GM18507 (cell line): ENCODE data around the gene S100A6.

Source experiments
- DNase-seq: peaks from one replicate; pipeline ENCODE4 v3.0.0; 2011; ENCODE audit warnings: low read depth; ENCODE audit not compliant: insufficient read length; ENCODE audit errors: extremely low spot score
- FAIRE-seq: peaks from 2 replicates; lab custom pipeline; 2011; peaks lifted over from hg19 to GRCh38; lab: Jason Lieb, UNC

Gene S100A6

DNA sequence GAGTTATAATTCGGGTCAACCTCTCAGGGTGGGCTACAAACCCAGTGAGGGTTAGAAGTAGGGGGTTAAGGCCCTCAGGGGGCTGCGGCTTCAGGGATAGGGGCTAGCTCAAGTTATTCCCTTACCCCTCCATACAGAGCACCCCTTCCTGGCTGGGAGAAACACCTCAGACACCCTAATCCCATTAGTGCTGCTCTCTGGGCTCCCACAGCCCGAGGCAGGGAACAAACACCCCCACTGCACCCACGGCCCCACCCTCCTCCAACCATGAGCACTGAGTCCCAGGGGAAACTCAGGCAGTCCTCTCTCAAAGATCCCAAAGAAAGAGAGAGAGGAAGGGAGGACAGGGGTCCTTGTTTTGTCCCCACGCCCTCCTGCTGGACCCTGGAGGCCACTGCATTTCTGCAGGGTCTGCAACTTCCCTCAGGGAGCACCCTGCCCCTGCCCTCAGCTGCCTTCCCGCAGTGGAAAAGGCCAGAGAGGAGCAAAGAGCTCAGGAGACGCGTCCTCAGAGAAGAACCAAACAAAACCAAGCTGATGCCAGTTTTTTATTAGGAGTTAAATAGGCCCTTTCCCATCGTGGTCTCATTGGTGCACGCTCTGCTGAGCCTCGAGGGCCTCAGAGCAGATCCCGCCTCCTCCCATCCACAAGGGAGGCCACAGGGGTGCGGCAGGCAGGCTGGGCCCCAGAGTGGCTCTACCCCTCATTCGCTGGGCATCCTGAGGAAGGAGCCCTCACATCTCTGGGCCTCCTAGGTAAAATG is 11.2 kb upstream of the S100A6 start:
- DNase-seq (no peak), FAIRE-seq (no peak)

DNA sequence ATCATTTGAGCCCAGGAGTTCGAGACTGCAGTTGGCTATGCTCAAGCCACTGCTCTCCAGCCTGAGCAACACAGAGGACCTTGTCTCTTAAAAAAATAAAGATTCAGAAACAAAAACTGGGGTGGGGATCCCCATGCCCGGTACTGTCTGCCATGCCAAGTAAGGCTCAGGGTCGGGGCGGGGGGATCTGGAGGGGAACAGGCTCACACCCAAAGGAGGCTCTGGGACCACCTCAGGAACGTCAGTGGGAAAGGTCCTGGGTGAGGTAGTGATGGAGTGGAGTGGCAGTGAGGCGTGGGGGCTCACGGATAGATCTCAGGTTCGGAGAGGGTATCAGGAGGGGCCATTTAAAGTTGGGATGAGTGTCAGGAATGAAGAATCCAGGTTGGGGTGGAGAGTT is 10.6 kb upstream of the S100A6 start:
- FAIRE-seq, result no peak
- no peak for DNase-seq

DNA sequence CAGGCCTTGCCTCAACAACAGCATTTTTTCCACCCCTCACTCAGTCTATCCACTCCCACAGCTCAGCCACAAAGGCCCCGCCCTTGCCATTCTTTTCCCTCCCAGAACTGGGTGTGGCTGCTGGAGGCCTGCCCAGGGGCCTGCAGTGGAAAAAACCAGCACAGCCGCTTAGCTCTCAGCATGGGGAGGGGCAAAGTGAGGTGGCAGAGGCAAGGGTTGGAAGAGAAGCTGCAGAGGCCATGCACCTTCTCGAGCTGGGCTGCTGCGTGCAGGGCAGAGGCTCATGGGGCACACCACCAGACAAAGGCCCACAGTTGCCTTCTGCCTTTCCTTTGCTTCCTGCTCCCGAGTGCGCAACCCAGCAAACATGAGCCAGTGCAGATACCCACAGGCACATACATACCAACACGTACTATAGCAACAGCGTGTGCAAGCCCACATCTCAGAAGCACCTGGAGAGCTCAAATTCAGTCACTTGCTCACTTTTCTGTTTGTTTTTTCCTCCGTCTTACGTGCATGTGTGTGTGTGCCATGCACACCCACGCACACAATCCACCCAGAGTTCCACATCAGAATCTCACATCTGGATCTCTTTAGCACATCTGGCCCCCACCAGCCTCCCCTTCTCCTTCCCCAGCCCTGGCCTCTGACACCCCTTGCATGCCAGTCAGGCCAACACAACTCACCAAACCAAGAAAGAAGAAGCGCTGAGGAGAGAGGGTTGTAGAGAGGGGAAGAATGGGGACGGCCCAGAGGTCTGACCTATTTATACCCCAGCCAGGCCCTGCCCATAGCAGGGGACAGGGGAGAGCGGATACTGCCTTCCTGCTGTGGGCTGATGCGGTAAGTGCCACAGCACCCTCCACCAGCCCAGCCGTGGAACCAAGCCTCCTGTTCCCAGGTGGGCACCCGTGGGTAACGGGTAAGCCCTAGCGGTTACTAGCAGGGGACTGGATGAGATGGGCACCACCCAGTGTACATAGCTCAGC is 9.6 kb upstream of the S100A6 start, which contains the start of gene S100A4:
S100A4 (minus strand) TSS at position 740 of the 989 bp plus-strand sequence. CDS start 1,012 bp downstream, outside the sequence.
- FAIRE-seq, result peak; percentile 46
- no peak for DNase-seq

DNA sequence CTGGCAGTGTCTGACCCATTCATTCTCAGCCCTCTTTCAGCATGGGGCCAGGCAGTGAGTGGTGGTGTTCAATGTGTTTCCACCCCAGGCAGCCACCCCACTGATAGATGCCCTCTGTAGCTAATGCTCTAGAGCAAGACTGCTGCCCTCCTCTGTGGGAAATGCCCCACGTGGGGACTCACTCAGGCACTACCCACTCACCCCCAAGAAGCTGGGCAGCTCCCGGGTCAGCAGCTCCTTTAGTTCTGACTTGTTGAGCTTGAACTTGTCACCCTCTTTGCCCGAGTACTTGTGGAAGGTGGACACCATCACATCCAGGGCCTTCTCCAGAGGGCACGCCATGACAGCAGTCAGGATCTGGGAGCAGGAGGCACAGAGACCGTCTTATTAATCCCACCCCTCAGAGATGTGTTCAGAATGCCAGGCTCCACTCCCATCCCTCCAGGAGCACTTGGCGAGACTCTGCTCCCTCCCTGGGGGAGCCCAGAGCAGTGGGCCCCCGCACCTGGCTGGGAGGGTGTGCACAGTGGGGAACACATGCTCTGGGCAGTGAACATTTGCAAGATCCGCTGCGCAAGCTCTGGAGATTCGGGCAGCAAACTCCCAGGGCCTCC is 8.8 kb upstream of the S100A6 start:
- FAIRE-seq, result no peak
- DNase-seq, result no peak

DNA sequence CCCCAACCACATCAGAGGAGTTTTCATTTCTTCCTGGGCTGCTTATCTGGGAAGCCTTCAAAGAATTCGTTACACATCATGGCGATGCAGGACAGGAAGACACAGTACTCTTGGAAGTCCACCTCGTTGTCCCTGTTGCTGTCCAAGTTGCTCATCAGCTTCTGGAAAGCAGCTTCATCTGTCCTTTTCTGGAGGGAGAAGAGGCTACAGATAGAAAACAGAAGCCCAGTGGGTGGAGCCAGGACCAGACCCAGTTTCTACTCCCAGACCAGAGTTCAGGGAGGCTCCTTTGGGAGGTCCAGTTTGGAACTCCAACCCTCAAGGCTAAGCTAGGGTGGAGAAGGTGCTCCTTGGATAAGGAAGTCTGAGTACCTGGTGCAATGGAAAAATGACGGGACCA is 7.9 kb upstream of the S100A6 start:
- no peak for DNase-seq
- FAIRE-seq, result no peak

DNA sequence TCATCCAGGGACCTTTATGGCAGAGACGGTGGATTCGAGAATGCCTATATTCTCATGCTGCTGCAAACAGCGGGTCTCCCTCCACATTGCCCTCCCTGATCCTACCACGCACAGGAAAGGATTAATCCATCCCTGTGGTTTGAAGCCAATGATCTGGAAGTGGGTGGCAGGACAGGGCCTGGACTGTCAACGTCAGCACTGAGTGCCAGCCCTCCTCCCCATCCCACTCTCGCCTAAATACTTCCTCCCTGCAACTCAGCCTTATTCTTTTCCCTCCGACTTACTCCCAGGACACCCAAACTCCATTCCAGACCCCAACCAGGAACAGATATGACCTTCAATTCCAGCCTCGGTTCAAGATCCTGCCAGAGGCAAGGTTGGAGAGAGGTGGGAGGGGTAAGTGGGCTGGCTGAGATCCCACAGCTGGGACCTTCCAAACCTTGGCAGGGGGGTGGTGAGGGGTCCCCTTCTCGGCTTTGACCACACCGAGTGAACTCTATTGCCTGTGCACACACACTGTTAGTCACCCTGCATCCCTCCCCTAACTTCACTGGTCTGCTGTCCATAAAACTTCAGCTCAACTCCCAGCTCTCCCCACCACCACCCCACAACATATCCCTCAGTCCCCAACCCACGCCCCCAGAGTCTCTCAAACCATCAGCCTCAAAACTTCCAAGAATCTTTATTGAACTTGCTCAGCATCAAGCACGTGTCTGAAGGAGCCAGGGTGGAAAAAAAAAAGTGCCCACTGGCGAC is 7.3 kb upstream of the S100A6 start:
- DNase-seq (no peak), FAIRE-seq (no peak)

DNA sequence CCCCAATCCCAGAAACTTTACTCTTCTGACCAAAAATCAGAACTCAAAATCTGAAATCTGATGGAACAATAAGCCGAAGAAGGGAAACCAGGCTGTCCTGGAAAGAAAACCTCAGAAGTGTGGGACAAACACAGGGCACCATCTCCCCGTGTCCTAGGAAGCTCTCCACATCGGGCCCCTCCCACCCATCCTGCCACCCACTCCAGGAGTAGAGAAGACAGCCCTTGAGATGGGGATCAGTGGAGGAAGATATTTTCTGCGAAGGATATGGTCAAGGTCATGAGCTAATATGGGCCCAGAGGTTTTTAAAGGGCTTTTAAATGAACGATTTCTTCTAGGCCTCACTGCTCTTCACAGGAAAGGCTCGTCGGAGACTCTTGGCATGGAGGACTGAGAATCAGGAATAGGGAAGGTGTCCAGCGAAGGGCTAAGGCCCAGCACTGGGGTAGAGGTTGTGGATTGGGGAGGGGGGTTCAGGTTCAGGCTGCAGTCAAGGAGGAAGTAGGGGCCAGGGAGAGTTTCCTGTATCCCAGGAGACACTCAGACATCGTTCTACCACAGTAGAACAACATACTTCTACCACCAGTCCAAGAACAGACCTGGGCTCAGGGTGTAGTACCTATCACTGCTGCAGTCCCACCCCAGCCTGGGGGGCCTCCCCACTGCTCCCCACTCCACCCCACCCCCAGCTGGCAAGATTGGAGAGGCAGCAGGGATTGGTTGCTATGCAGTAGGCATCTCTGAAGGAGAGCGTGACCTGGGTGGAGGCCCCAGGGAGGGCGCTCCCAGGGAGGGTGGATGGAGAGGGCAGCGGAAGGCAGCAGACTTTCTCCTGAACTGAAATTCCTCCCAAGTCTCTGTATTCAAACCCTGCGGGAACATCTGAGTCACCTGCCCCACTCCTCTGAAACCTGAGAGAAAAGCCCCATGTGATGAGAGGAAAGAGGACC is 6.1 kb upstream of the S100A6 start:
- DNase-seq (no peak), FAIRE-seq (no peak)

DNA sequence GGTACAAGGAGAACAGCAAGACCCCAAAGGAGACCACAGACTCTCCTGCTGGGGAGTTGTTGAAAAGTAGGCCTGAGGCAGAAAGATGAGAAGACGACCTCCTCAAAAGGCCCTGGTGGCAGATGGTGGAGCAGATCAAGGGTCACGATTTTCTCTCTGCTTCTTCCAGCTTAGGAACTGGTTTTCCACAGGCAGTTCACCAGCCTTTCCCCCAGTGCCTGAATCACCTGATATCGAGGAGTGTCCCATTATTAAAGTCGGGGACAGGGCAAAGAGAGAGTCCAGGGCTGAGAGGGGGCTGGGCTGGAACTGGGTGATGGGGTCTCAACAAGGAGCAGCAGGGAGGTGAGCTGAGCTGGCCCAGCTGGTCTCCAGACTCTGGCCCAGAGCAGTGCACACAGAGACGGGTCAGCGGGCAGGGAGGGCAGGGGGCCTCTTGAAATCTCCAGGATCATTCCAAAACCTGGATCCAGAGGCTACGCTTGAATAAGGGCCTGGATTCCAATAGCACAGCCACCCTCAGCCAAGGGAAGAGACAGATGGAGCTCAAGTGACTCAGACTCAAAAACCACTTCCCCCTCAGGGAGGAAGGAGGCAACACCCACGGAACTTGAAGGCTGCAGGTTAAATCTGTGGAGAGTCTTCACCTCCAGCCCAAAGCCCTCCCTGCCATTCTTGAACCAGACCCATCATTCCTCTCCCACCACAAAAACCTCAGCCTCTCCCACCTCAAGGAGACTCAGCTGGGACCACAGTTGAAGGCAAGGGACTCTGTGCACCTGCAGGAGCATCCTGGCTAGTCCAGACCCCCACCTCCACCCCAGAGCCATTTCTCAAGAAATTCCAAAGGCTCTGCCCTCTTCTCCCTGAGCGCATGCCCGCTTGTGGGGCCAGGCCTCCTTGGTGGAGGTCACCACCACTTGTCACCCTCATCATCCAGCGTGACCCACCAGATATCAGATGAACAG is 4.9 kb upstream of the S100A6 start, which contains the start of gene S100A5:
S100A5 (minus strand) TSS at position 541 of the 968 bp plus-strand sequence. CDS start 743 bp downstream, outside the sequence.
- DNase-seq (no peak), FAIRE-seq (peak; percentile 46)

DNA sequence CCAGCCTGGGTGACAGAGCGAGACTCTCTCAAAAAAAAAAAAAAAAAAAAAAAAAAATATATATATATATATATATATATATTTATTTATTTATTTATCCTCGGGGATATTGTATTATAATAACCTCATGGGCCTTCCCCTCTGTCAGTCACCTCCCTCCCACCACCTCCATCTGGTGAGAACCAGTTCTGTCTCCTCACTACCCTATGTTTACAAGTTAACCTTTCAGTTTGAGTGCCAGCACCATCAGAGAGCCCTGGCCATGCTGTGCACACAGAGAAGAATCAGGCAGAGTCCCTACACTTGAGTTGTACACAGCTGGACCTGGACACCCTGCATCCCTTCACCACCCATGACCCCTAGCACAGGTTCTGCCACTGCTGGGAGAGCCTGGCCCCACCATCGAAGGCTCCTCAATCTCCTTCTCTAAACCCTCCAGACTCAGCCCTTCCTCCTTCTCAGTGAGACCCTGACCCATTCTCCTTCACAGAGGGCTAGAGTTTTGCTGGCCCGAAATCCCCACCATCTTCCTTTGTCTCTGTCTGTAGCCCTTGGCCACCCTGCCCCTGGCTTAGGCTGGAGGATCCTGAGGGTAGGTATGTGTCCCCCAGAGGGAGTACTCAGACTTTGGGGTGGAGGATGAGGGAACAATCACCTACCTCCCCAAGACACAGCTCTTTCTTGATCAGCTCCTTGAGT is 3.8 kb upstream of the S100A6 start:
- FAIRE-seq, result no peak
- no peak for DNase-seq

DNA sequence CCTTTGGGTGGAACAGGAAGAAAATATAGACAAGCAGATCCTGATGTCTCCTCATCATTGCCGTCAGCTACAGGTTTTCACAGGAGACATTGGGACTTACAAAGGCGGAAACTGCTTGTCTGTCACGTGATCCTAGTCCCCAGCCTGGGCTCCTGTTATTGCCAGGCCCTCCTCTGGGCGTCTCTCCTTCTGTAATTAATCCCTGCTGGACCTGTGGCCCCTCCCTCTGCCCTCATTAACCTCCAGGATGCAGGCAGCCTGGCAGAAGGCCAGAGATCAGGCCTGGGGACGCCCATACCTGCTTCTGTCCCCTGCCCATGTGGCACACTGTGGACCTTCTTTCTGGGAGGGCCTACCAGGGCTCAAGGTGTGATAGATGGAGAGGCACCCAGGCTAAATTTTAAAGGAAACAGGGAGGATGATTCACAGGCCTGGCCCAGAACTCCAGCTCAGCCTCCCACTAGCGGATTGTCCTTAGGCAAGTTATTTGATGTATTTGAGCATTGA is 2.6 kb upstream of the S100A6 start:
- FAIRE-seq (no peak), DNase-seq (no peak)

DNA sequence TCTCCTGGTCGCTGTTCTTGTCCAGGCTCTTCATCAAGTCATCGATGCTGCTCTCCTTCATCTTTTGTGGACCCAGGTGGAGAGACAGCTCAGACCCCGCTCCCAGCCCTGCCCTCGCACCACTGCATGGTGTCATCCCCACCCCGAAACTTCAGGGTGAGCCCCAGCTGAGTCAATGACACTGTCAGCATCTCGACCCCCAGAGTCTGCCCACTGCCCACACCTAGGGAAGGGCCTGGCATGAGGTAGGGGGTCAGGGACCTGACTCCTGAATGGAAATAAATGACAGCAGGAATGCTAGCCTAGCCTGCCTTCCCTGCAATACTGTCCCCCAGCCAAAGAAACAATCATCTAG is 1.6 kb upstream of the S100A6 start:
- DNase-seq (no peak), FAIRE-seq (no peak)

DNA sequence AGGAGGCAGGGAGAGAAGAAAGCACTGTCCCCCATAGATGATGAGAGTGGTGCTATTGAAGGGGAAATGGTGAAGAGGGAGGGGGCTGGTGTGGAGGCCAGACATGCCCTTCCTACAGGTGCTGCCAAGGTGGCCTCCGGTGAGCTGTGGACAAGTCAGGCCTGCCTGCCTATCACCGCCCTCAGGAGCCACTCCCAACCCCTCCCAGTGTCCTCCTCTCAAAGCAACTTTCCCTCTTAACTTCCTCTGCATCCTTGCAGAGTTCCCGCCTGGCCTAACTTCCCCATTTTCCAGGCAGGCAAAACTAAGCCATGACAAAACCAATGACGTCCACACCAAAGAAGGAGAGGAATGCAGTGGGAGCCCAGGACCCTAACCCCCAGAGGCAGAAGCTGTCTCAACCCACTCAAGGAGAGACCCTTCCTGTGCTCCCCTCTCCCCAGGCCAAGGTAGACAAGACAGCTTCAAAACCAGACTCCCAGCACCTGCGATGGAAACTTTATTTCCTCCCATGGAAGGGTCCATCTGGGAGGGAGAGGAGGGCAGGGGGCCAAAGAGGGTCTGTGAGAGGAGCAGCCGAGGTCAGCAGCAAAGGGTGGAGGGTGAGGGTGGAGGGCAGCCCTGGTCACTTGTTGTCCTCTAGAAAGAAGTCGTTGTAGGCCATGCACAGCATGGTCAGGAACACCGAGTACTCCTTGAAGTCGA is 1.0 kb upstream of the S100A6 start:
- DNase-seq, result no peak
- FAIRE-seq, result no peak

DNA sequence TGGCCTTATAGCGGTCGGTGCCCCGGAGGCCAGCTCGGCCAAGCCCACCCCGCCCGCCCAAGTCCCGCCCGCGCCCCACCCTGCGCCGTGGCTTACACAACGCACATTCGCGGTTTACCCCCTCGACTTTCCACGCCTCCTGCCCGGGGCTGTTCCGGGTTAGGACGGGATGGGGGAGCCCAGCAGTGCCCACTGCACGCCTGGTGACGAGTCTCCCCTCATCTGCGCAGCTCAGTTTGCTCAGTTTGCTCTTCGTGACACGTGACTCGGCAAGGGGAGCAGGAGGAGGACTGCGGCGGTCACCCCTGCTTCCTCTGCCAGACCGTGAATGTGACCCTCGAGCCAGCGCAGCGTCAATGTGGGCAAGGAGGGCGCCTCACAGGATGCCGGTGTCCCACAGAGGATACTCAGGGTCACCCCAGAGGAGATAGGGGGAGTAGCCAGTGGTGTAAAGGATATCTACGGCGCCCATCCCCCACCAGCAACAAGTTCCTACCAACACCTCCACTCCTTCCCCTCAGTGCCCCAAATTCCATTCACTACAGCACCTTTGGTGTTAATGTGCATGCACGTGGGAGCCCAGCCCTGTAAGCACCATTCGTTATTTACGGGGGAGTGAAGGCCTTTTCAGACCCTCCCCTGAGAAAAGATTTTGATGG is 350 bp upstream of the S100A6 start:
- FAIRE-seq, result no peak
- no peak for DNase-seq

DNA sequence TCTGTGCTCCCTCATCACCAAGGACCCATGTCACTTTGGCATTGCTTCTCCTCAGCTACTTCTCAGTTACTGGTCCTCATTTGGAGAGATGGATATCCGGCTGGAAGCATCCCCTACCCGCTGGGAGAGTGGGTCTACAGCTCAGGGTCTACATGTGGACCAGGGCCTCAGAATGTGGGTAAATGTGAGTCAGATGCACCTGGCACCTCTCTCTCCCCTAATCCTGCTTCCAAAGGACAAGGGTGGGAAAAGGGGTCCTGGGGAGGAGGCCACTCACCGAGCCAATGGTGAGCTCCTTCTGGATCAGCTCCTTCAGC is 908 bp downstream of the S100A6 start:
- FAIRE-seq, result no peak
- no peak for DNase-seq

DNA sequence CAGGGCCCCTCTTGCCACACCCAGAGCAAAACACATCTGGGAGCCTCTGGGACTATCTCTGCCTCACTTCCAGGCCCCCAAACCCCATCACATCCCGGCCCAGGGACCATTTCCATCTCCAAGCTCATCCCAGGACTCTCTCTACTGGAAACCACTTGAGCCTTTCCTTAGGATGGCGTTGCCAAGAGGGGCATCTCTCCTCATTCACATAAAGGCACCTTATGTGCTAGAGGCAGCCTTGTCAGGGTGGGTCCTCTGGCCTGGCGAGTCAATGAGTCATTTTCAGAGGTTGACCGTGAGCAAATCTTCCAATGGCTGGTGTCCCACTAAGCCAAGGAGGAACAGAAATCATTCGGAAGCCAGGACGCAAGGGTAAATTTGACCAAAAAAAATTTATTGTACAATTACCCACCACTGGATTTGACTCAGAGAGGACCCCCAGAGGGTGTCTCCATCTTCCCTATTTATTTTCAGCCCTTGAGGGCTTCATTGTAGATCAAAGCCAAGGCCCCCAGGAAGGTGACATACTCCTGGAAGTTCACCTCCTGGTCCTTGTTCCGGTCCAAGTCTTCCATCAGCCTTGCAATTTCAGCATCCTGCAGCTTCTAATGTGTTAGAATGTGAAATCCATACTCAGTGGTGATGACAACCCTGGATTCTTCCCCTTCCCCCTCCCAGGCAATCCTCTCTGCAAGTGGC is 1.4 kb downstream of the S100A6 start:
- no peak for DNase-seq

More for the DNA sequence above, 1.4 kb downstream of the S100A6 start:
- no peak for FAIRE-seq
